RWPE2 (cell line): ENCODE measurements around the gene SERTAD2.
A peak's percentile ranks its signal among the peaks of the same experiment; 100 is the strongest.

Source experiments
- ATAC-seq: fragments of 200-7000 bp; cut with Tn5 transposase; 3 replicates; pipeline ENCODE4 v1.9.1; 2021; ENCODE audit warnings: low read depth
- DNase-seq: peaks from one replicate; pipeline ENCODE4 v3.0.0-alpha.2; 2020; ENCODE audit warnings: low spot score
- H3K27ac ChIP-seq: fragments of 450-650 bp; 2 replicates; pipeline ENCODE4 v1.5.1; 2017; ENCODE audit warnings: mild to moderate bottlenecking; ENCODE audit not compliant: poor library complexity, severe bottlenecking
- H3K27me3 ChIP-seq: fragments of 250-450 bp; sonication (Bioruptor Pico); 2 replicates; pipeline ENCODE4 v1.5.1; 2021; ENCODE audit warnings: mild to moderate bottlenecking, moderate library complexity; ENCODE audit not compliant: insufficient read depth, poor library complexity, severe bottlenecking
- H3K36me3 ChIP-seq: fragments of 250-450 bp; sonication (Bioruptor Pico); 2 replicates; pipeline ENCODE4 v1.5.1; 2020; ENCODE audit warnings: low read depth, mild to moderate bottlenecking, moderate library complexity
- H3K4me1 ChIP-seq: fragments of 250-450 bp; sonication (Bioruptor Pico); 2 replicates; pipeline ENCODE4 v1.5.1; 2021; ENCODE audit warnings: mild to moderate bottlenecking, moderate library complexity; ENCODE audit not compliant: insufficient read depth, poor library complexity, severe bottlenecking
- H3K4me3 ChIP-seq: fragments of 250-450 bp; sonication (Bioruptor Pico); 2 replicates; pipeline ENCODE4 v1.5.1; 2021; ENCODE audit warnings: mild to moderate bottlenecking, moderate library complexity; ENCODE audit not compliant: severe bottlenecking
- H3K9me3 ChIP-seq: fragments of 250-450 bp; sonication (Bioruptor Pico); 2 replicates; pipeline ENCODE4 v1.5.1; 2021; ENCODE audit warnings: mild to moderate bottlenecking, moderate library complexity; ENCODE audit not compliant: severe bottlenecking
- CTCF ChIP-seq: fragments of 450-650 bp; IDR thresholded peaks from one replicate; pipeline ENCODE4 v1.5.1; 2017; ENCODE audit warnings: mild to moderate bottlenecking, moderate library complexity; ENCODE audit not compliant: poor library complexity, severe bottlenecking

SERTAD2 gene

GRCh38 chr2:64681479-64681967, 27.8 kb upstream of the SERTAD2 start:
- no peaks in the 10 kb centered on the region for H3K27me3 ChIP-seq
- H3K9me3 ChIP-seq = no peaks in the 10 kb centered on the region
- ATAC-seq (no peak), DNase-seq (no peak)
- no peak overlapping the region for H3K4me3 ChIP-seq
- H3K4me1 ChIP-seq = peaks cover 13% of the 10 kb centered on the region
- no peak for TF ChIP-seq CTCF
- H3K36me3 ChIP-seq = no peaks in the 10 kb centered on the region
- H3K27ac ChIP-seq = no peak overlapping the region

- ATAC-seq = no peak
- no peaks in the 10 kb centered on the region for H3K4me1 ChIP-seq
- H3K9me3 ChIP-seq = no peaks in the 10 kb centered on the region
- H3K36me3 ChIP-seq = no peaks in the 10 kb centered on the region
- H3K4me3 ChIP-seq = no peak overlapping the region
- H3K27ac ChIP-seq = no peak overlapping the region
- TF ChIP-seq CTCF = no peak
- no peaks in the 10 kb centered on the region for H3K27me3 ChIP-seq
- no peak for DNase-seq
Observed at GRCh38 chr2:64679673-64680425, 26.1 kb upstream of the SERTAD2 start.

GRCh38 chr2:64678771-64679590, 25.3 kb upstream of the SERTAD2 start:
- no peaks in the 10 kb centered on the region for H3K27me3 ChIP-seq
- H3K9me3 ChIP-seq = no peaks in the 10 kb centered on the region
- DNase-seq (no peak), ATAC-seq (no peak)
- H3K36me3 ChIP-seq = no peaks in the 10 kb centered on the region
- no peak overlapping the region for H3K27ac ChIP-seq
- no peaks in the 10 kb centered on the region for H3K4me1 ChIP-seq
- TF ChIP-seq CTCF = no peak
- no peak overlapping the region for H3K4me3 ChIP-seq

- H3K27ac ChIP-seq = no peak overlapping the region
- no peaks in the 10 kb centered on the region for H3K4me1 ChIP-seq
- ATAC-seq (no peak), DNase-seq (no peak)
- H3K36me3 ChIP-seq = no peaks in the 10 kb centered on the region
- no peak for TF ChIP-seq CTCF
- H3K9me3 ChIP-seq = no peaks in the 10 kb centered on the region
- H3K27me3 ChIP-seq = no peaks in the 10 kb centered on the region
- no peak overlapping the region for H3K4me3 ChIP-seq
Observed at GRCh38 chr2:64677530-64677929, 23.8 kb upstream of the SERTAD2 start.

- no peak overlapping the region for H3K4me3 ChIP-seq
- ATAC-seq = peak; percentile 81
- H3K4me1 ChIP-seq = no peaks in the 10 kb centered on the region
Observed at GRCh38 chr2:64675860-64676259, 22.1 kb upstream of the SERTAD2 start.

More at GRCh38 chr2:64675860-64676259, 22.1 kb upstream of the SERTAD2 start:
- Histone ChIP-seq H3K9me3 (no peaks in the 10 kb centered on the region), H3K36me3 (no peaks in the 10 kb centered on the region), H3K27ac (no peak overlapping the region), H3K27me3 (no peaks in the 10 kb centered on the region)
- no peak for TF ChIP-seq CTCF
- DNase-seq = no peak
